ENCODE data around the gene CHD9NB.

Gene CHD9NB

DNA sequence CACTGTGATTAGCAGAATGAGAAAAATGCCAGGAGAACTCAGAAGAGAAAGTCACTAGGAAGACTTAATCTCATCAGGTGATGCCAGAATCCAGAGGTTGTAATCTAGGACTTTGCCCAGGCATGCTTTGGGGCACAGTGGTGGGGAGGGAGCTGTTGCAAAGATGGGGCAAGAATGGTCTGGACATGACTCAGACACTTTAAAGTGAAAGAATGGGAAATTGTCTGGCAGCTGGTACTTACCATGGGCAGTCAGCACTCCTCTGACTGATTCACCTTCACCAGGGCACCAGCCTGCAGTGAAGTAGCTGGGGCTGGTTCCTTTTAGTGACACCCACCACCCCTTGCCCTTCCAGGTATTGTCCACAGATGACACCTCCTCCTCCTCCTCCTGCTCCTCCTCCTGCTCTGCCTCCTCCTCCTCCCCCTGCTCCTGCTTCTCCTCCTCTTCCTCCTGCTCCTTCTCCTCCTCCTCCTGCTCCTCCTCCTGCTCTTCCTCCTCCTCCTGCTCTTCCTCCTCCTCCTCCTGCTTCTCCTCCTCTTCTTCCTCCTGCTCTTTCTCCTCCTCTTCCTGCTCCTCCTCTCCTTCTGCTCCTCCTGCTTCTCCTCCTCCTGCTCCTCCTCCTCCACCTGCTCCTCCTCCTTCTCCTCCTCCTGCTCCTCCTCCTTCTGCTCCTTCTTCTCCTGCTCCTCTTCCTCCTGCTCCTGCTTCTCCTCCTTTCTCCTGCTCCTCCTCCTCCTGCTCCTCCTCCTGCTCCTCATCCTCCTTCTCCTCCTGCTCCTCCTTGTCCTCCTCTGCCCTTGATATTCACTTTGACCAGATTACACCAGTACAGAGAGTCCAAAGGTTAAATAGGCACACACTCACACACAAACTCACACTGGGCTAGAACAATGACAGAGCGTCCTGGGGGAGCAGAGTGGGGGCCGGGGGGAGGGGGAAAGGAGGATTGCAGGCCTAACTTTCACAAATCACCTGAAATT is at the start of gene CHD9NB:
Gene CHD9NB (minus strand): TSS at position 379 of the 983 bp plus-strand sequence. CDS start 8,739 bp downstream, outside the sequence.
- DNase-seq, result no peak

DNA sequence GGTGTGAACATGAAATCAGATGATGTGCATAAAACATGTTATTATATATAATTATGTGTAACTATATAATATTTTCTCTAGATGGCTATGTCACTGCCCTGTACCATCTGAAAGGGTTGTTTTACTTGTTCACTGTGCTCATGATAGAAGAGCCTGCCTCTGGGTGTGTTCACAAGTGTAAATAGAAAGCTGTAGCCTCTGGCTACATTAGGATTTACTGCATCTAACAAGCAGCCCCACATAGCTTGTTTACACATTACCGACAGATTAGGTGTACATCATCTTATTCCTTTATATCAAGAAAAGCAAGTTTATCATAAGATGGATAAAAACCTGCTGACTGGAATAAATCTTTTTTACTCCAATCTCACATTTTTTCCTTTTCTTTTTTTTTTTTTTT is 48.2 kb upstream of the CHD9NB start:
- no peak for DNase-seq

GRCh38 chr16:53100131-53100748 is 47.5 kb upstream of the CHD9NB start:
- no peak for DNase-seq

DNA sequence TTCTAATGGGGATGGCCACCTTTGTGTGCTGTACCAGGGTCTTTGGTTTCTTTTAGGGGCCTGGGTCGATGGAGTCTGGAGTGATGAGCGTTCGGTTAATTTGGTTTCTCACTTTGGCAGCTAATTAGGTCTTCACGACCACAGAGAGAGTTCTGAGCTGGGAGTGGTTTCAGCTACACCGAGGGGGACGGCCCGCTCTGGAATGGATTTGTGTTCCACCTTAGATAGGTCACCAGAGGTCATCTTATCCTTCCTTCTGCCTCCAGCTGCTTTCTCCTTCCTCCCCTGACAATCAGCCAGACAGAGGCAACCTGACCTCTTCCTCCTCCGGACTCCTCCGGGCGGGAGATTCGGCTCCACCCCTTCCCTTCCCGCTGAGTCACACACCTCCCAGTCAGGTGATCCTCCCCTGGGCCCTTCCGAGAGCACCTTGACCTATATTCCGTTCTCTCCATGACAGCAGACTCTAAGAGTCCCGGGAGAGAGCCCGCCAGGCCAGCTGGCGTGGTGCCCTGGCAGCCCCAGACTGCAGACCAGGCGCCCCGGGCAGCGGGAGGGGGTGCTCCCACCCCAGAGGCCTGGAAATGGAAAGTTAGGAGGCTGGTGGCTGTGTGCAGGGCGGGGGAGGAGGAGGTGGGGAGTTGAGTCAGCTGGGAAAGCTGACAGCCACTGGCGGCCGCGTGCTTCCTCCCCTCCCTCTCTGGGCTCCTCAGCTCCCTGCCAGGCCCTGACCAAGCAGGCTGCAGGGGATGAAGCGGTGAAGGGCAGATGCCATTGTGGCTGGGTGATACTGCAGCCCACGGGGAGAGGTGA is 46.8 kb upstream of the CHD9NB start:
- peak; percentile 77 for DNase-seq

DNA sequence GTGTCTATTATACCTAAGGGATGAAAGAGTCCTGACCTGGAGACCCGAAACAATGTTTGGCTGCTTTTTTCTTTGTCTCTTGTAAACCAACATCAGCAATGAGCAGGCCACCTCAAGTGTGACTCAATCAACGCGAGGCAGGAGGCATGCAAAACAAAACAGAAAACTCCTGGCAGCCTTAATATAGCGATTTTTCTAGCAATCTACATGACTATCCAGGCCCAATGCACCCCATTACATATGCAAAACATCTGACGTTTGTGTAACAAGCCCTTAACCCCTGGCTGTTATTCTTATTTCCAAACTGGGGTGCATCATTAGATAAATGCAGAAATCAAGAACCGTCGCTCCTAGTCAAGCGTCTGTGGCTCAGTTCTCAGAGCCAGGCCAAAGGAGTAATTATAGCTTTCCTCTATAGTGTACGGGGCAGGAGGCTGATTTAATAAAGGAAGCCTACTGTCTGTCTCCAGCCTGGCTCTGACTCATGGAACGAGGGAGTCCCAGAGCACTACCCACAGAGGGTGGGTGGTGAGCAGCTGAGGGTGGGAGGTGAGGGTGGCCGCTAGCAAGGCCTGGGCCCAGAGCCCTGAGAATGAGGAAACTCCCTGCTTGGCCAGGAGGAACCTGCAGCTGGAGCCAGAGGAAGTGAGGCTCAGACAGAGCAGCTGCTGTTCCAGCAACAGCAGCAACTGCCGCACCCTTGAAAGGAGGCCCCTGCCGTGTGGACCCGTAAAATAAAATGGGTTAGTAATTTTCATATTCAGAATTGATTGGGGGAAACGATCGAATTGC is 46.0 kb upstream of the CHD9NB start:
- no peak for DNase-seq

DNA sequence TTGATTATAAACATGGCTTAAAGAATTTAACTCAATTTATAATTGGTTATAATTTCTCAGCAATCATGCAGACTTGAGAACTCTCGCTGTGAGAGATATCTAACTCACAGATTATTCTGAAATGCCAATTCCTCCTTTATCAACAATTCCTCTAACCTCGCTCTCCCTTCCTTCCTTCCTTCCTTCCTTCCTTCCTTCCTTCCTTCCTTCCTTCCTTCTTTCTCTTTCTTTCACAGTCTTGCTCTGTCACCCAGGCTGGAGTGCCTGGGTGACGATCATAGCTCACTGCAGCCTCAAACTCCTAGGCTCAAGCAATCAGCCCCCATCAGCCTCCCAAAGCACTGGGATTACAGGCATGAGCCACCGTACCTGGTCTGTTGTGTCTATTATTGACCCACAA is 44.5 kb upstream of the CHD9NB start:
- no peak for DNase-seq

GRCh38 chr16:53094013-53094630 is 41.4 kb upstream of the CHD9NB start:
- no peak for DNase-seq

- DNase-seq, result no peak
Measured at GRCh38 chr16:53093162-53093744, 40.6 kb upstream of the CHD9NB start.

- no peak for DNase-seq
Measured at GRCh38 chr16:53092284-53092683, 39.6 kb upstream of the CHD9NB start.

DNA sequence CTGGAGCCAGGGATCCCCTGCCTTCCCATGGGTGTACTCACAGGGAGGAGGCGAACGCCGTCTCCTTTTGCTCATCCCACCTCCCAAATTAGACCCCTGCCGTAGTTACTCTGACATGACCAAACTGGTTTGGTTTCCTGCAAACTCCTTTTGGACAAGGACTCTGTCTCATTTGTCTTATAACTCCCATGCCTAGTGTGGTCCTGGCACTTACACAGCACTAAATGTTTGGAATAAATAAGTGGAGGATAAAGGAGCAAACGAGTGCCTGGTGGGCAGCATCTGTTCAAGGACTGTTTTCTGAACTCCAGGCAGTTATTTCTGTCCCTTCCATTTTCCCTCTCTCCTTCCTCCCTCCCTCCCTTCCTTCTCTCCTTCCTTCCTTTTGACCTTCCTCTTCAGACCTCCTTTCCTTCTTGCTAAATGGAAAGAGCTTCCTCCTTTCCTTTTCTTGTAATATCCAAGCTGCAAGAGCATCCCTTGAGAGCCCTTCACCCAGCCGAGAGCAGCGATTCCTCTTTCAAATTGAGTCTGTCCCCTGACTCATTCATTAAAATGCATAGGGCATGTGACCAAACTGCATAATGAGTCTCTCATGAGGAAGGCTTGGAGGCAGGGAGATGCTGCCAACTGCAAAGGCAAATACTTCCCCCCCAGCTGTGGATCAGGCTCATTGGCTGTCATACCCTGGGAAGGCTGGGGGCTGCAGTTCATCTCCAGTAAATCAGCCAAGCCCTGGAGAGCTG is 38.9 kb upstream of the CHD9NB start:
- DNase-seq, result peak; percentile 70

DNA sequence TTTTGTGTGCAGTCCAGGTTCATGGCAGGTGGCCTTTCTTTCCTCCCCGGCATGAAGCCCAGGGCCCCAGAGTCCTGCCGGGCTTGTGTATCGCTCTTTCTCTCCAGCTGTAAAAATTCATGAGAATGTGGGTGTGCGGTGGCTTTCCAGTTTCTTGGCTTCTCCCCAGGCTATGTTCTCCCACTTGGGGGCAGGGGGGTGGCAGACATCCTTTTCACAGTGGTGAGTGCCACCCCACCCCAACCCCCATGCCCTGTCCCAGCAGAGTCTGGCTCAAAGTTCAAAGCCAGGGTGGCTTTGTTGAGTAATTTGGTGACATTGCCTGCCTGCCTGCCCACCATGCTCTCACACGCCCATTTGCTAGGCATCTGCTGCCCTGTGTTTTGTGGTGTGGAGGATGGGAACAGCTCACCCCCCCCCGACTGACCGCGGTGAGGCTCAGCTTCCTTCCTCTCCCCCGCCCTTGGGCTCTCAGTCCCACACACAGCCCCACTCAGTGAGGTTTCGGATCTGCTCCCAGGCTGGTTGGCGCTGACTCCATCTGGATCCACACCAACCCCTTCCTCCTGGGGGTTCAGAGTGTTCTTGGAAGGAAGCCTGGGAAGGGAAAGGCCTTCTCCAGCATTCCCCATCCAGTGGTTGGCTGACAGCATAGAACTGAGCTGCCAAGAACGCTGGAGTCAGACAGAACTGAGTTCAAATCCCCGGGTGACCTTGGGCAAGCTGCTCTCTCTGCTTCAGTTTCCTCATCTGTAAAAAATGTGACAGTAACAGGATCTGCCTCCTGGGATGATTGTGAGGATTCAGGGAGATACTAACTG is 38.1 kb upstream of the CHD9NB start:
- DNase-seq, result peak; percentile 16

DNA sequence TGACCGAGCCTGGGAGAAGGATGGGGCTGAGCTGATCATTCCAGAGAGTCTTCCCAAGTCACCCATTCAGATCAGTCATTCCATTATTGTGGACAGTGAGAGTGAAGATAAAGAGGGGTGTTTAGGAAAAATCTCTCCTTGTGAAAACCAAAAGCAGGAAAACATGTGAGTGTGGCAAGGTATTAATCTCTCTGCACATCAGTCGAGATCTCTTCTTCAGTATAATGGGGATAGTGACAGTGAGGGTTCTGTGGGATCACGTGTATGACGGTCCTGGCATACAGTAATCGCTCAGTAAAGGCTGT is 37.5 kb upstream of the CHD9NB start:
- DNase-seq, result no peak

DNA sequence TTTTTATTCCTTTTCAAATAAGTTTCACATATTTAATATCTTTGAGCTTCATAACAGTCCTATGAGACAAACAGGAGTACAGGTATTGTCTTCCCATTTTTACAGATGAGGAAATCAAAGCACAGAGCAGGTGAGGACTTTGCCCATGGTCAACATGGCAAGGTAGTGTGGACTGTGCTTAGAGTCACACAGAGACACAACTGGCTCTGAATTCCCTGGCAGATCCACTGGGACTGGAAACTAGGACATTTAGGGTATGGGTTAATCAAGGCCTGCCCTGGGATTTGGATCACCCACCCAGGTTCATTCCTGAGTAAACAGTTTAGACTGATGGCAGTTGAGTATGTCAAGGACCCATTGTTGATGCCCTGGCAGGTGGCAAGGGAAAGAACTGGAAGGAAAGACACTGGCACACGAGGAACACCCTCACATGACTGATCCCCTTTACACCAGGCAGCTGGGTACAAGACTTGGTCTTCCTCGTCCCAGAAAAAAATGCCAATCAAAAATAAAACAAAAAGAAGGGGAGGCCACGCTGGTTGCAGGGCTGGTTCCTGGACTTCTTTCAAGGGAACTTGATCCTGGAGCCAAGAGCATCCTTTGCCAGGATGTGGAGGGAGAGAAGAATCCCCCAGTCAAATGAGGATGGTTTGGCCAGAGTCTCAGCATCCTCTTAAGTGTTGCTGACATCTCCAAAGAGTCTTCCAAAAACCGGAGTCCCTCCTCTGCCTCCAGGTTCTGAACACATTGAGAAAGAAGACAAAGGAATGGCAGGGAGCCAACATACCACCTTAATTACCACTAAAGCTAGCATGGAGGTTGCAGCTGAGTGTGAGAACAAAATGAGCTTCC is 37.0 kb upstream of the CHD9NB start:
- DNase-seq, result no peak

- no peak for DNase-seq
Measured at GRCh38 chr16:53087101-53087500, 34.4 kb upstream of the CHD9NB start.

DNA sequence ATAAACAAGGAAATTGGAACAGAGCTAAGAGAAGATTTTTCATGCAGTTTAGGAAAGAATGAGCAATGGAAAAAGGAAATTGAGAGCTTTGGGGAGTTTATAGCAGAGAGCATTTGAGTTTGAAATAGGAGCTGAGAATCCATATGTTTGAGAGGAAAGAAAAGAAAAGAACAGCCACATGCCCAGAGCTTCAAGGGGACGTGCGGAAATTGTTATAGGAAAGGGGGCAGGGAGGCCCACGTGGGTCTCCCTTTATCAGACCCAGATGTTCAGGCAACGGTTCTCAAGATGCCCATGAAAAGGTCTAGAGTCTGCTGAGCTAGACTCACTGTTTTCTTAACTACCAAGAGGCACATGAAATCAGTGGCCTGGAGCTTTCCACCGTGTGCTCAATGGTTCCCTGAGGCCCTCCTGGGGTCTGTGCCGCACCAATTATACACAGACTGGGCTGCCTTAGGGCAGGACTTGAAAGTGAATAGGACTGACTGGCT is 33.3 kb upstream of the CHD9NB start:
- peak; percentile 19 for DNase-seq

- peak; percentile 40 for DNase-seq
Measured at GRCh38 chr16:53085369-53085843, 32.7 kb upstream of the CHD9NB start.

DNA sequence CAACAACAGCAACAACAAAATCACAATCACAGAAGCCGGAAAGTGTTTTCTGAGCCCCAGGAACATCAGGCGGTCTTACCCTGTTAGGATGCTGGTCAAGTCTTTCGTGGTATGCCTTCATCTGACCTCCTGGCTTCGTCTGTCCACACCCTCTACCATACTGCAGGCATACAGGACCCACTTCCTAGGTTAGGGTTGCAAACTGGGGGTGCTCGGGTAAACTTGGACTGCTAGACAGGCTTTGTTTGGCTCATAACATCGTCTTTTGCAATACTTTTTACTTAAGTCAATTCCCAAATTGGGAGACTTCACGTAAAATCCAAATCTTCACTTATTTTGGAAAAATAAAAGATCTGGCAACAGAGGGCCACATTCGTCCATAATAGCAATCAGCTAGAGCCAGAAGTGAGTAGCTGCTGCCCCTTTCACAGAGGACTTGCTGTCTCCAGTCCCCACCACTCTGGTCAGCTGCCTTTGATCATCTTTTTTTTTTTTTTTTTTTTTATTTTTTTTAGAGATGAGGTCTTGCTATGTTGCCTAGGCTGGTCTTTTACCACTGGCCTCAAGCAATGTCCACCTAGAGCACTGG is 32.1 kb upstream of the CHD9NB start:
- DNase-seq, result peak; percentile 26

GRCh38 chr16:53084141-53084541 is 31.4 kb upstream of the CHD9NB start:
- DNase-seq, result no peak

All from retina (tissue), 1 donor.